ENCODE measurements around the gene NUP62. TPM values are rescaled to one million over a fixed set of nuclear protein-coding genes. Genes with fewer than 3 reads are reported as not detected.
"Not testable (repeated sequence)": the region's sequence is repeated elsewhere in the genome, so short reads cannot be mapped to it uniquely, and the experiment has no call there.

NUP62 gene, protein sequence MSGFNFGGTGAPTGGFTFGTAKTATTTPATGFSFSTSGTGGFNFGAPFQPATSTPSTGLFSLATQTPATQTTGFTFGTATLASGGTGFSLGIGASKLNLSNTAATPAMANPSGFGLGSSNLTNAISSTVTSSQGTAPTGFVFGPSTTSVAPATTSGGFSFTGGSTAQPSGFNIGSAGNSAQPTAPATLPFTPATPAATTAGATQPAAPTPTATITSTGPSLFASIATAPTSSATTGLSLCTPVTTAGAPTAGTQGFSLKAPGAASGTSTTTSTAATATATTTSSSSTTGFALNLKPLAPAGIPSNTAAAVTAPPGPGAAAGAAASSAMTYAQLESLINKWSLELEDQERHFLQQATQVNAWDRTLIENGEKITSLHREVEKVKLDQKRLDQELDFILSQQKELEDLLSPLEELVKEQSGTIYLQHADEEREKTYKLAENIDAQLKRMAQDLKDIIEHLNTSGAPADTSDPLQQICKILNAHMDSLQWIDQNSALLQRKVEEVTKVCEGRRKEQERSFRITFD
- polyA plus RNA-seq: 62.9 TPM

DNA sequence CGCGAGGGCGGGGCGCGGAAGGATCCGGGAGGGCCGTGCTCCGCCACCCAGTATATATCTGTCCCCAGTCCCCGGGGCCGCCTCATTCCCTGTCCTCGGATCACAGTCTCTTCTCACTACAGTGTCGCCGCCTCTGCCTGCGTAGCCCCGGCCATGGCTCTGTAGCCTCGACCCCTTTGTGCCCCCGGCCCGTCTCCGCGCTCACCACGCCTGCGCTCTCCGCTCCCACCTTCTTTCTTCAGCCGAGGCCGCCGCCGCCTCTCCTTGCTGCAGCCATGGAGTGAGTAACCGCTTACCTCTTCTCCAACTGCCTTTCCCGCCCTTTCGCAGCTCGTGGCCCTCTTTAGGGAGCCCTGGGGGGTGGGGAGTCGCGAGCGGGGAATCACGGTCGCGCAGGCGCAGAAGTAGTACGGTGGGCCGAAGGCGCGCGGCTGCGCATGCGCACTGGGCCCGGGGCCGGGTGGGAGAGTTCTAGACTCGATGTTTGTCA, at the start of gene NUP62, which contains the start of gene ATF5:
Gene NUP62 (minus strand): TSS at position 384 of the 490 bp plus-strand sequence. CDS start 19,697 bp downstream, outside the sequence.
Gene ATF5 (plus strand): TSS at position 85 of the 490 bp plus-strand sequence. CDS start 1,646 bp downstream, outside the sequence.
- Mint-ChIP-seq H3K9me3 (peaks cover 0 to 7% (median 0%) of the 10 kb centered on the region in 3 donors), H3K27ac (peak within 1 kb of the TSS; percentile 98 to 100 (median 100)), H3K4me1 (peaks cover 27 to 36% (median 35%) of the 10 kb centered on the region in 3 donors), H3K4me3 (peak within 1 kb of the TSS; percentile 96 to 100 (median 98)), H3K36me3 (peaks cover 2% of the 10 kb centered on the region), H3K27me3 (peaks cover 6% of the 10 kb centered on the region)

DNA sequence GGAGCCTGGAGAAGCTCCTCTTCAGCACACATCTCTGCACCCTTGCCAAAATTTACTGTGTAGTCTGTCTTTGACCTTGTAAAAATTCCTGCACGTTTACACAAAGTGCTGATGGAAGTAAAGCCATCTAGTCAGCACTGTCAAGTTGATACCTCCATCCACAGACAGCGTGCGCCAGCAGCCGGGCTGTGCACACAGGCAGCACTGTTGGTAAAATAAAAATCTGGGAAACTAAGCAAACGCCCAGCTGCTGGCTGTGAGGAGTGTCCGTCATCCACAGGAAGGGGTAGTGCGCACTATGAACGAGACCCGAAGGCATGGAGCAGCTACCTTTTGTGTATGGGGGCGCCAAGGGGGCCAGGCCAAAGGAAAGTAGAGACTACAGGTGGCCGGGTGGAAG, 49.0 kb upstream of the NUP62 start:
- no peaks in the 10 kb centered on the region for H3K9me3 Mint-ChIP-seq
- H3K27ac Mint-ChIP-seq: no peak overlapping the region
- H3K36me3 Mint-ChIP-seq: peaks cover 8% of the 10 kb centered on the region
- no peak overlapping the region for H3K4me3 Mint-ChIP-seq
- peaks cover 0 to 3% (median 0%) of the 10 kb centered on the region in 3 donors for H3K4me1 Mint-ChIP-seq
- peaks cover 2% of the 10 kb centered on the region for H3K27me3 Mint-ChIP-seq

DNA sequence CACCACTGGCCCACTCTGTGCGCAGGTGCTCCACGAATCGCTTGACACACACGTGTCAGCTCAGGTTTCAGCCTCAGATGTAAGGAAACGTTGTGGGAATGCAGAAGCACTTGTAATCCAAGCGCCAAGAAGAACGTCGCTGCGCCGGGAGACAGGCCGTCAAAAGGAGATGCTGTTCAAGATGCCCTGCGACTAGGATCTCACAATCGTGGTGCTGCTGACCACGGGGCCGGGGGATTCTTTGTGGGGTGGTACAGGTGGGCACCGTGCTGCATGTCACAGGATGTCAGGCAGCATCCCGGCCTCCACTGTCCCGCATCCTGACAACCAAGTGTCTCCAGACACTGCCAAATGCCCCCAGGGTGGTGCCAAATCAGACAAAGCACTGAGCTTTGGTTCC, 48.6 kb upstream of the NUP62 start:
- no peak overlapping the region for H3K27ac Mint-ChIP-seq
- no peak overlapping the region for H3K4me3 Mint-ChIP-seq
- peaks cover 0 to 4% (median 0%) of the 10 kb centered on the region in 3 donors for H3K4me1 Mint-ChIP-seq
- H3K36me3 Mint-ChIP-seq: peaks cover 8% of the 10 kb centered on the region
- H3K27me3 Mint-ChIP-seq: peaks cover 2% of the 10 kb centered on the region
- no peaks in the 10 kb centered on the region for H3K9me3 Mint-ChIP-seq

DNA sequence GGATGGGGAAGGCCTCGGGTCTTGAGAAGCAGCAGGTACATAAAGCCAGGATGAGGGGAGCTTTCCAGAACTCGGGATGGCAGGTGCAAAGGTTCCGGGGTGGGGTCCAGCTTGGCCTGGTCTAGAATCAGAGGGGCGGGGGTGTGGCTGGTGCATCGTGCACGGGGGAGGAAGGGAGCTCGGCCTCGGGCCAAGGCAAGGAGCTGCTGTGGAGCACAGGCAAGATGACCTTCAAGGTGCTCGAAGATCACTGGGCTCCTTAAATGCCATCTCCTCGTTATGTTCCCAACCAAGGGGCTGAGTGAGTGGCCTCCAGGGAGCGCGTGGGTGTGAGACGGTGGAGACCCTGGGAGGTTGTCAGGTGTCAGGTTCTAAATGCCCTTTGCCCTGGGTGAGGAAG, 47.8 kb upstream of the NUP62 start:
- H3K36me3 Mint-ChIP-seq: peaks cover 8% of the 10 kb centered on the region
- H3K9me3 Mint-ChIP-seq: no peaks in the 10 kb centered on the region
- H3K27me3 Mint-ChIP-seq: peaks cover 2% of the 10 kb centered on the region
- H3K4me3 Mint-ChIP-seq: no peak overlapping the region
- H3K27ac Mint-ChIP-seq: peak overlapping the region in 1 of 3 donors; percentile 39
- peaks cover 0 to 4% (median 0%) of the 10 kb centered on the region in 3 donors for H3K4me1 Mint-ChIP-seq

DNA sequence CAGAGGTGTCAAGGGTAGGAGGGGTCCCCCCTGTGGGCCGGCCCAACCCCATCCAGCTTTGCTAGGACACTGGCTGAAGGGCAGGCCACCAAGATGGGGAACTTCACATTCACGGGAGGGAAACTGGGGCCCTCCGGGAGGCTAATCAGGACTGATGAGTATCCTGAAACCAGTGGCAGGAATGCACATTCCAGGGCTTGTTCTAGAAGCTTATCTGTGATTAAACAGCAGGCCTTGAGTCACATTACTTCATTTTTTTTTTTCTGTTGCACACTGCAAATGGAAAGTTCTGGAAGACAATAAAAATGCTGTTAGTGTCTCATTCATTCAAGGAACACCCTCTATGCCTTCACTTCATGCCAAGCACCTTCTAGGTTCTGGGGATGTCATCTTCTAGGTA, 47.2 kb upstream of the NUP62 start:
- H3K36me3 Mint-ChIP-seq: peaks cover 8% of the 10 kb centered on the region
- peak overlapping the region in 1 of 3 donors; percentile 39 for H3K27ac Mint-ChIP-seq

DNA sequence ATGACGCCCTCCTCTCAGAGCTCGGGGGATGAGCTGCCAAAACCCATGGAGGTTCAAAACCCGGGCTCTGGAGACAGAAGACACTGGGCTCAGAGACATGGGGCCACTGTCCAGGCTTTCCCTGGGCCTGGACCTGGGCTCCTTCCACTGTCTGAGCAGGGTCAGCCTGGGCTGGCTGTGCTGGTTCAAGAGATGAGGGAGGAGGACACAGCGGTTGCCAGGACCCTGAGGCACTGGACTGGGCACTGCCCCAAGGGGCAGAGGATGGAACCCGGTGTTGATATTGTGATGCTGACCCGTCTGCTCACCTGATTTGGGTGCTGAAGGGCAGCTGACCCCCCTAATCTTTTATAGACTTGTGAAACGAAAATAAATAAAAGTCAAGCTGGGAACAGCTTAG, 45.7 kb upstream of the NUP62 start:
- Mint-ChIP-seq H3K4me3 (no peak overlapping the region), H3K9me3 (no peaks in the 10 kb centered on the region), H3K27ac (no peak overlapping the region), H3K27me3 (peaks cover 2% of the 10 kb centered on the region), H3K36me3 (peaks cover 6% of the 10 kb centered on the region), H3K4me1 (peaks cover 0 to 4% (median 0%) of the 10 kb centered on the region in 3 donors)

More for the DNA sequence above, 47.2 kb upstream of the NUP62 start:
- peaks cover 0 to 4% (median 0%) of the 10 kb centered on the region in 3 donors for H3K4me1 Mint-ChIP-seq
- peaks cover 2% of the 10 kb centered on the region for H3K27me3 Mint-ChIP-seq
- no peak overlapping the region for H3K4me3 Mint-ChIP-seq
- no peaks in the 10 kb centered on the region for H3K9me3 Mint-ChIP-seq

DNA sequence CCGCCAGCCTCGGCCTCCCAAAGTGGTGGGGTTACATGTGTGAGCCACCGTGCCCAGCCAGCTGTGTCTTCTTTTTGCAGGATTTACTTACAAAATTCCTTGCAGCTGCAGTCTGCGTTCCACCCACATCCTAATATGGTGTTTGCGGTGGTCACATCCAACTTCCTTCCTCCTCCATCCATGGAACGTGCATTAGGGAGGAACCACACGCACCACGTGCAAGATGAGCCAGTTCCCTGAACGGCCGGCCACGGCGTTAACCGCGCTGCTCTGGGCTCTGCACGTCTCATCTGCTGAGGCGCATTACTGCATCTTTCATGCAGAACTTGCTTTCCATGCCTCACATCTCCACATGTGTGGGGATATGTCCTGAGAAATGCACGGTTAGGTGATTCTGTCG, 44.7 kb upstream of the NUP62 start:
- no peaks in the 10 kb centered on the region for H3K9me3 Mint-ChIP-seq
- H3K27me3 Mint-ChIP-seq: peaks cover 2% of the 10 kb centered on the region
- no peak overlapping the region for H3K4me3 Mint-ChIP-seq
- H3K36me3 Mint-ChIP-seq: peaks cover 6% of the 10 kb centered on the region
- peaks cover 0 to 4% (median 0%) of the 10 kb centered on the region in 3 donors for H3K4me1 Mint-ChIP-seq
- peak overlapping the region in 1 of 3 donors; percentile 35 for H3K27ac Mint-ChIP-seq

DNA sequence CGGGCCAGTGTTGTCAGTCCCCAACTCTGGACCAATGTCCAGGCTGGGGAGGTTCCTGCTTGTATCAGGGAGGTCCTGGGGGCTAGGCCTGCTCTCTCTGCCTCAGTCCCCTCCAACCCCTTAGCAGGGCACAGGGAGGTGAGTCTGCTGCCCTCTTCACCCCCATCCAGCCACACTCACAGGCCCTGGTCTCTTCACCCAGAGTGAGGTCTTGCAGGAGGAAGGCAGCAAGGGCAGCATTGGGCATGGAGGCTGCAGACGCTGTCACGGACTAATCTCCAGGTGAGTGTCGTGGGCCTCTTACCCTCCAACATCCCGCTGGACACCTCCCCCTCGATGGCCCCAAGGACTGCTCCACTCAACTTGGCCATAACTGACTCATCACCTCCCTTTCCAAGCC, 43.5 kb upstream of the NUP62 start:
- peaks cover 0 to 2% (median 0%) of the 10 kb centered on the region in 3 donors for H3K9me3 Mint-ChIP-seq

DNA sequence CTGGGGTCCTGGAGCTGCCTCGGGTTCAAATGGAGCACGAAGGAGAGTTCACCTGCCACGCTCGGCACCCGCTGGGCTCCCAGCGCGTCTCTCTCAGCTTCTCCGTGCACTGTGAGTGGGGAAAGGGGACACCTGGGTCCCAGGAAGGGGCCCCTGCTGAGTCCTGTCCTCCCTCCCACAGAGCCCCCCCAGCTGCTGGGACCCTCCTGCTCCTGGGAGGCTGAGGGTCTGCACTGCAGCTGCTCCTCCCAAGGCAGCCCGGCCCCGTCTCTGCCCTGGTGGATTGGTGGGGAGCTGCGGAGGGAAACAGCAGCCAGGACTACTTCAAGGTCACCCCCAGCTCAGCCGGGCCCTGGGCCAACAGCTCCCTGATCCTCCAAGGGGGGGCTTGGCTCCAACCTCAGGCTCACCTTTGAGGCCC, 42.7 kb upstream of the NUP62 start:
- no peak overlapping the region for H3K4me3 Mint-ChIP-seq
- peaks cover 6% of the 10 kb centered on the region for H3K36me3 Mint-ChIP-seq
- H3K9me3 Mint-ChIP-seq: peaks cover 0 to 2% (median 0%) of the 10 kb centered on the region in 3 donors
- H3K27me3 Mint-ChIP-seq: peaks cover 6% of the 10 kb centered on the region
- no peak overlapping the region for H3K27ac Mint-ChIP-seq
- peaks cover 0 to 4% (median under 1%) of the 10 kb centered on the region in 3 donors for H3K4me1 Mint-ChIP-seq

More for the DNA sequence above, 43.5 kb upstream of the NUP62 start:
- H3K4me3 Mint-ChIP-seq: no peak overlapping the region
- H3K27me3 Mint-ChIP-seq: peaks cover 5% of the 10 kb centered on the region
- peaks cover 6% of the 10 kb centered on the region for H3K36me3 Mint-ChIP-seq
- no peak overlapping the region for H3K27ac Mint-ChIP-seq
- H3K4me1 Mint-ChIP-seq: peaks cover 0 to 4% (median 0%) of the 10 kb centered on the region in 3 donors

DNA sequence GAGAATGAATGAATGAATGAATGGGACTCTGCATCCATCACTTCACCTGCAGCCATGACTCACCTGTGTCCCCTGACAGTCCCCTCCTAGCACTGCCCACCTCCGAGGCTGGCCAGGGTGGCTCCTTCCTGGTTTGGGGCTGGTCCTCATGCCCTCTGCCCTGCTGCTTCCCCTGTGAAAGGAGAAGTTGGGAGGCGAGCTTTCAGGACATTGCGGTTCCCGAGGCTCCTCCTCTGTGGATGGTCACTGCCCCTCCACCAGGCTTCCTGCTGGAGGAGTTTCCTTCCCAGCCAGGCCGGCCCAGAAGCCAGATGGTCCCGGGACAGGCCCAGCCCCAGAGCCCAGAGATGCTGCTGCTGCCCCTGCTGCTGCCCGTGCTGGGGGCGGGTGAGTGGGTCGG, 40.1 kb upstream of the NUP62 start:
- not testable (repeated sequence) for H3K27ac Mint-ChIP-seq, H3K27me3 Mint-ChIP-seq, H3K4me3 Mint-ChIP-seq

DNA sequence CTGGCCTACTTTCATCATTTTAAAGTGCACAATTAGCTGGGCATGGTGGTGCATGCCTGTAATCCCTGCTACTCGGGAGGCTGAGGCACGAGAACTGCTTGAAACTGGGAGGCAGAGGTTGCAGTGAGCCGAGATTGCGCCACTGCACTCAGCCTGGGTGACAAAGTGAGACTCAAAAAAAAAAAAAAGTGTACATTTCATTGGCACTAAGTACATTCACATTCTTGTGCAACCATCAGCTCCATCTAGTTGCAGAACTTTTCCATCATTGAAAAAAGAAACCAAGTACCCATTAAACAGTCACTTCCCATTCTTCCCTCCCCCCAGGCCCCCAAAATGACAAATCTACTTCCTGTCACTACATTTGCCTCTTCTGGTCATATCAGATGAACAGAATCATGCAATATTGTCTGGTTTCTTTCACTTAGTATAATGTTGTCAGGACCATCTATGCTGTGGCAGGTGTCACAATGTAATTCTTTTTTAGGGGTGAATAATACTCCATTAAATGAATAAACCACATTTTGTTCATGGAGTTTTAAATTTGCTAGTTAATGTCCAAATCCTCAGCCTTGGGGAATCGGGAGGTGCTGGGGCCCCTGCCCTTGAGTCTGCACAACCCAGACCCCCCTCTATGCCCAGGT, 39.1 kb upstream of the NUP62 start:
- Mint-ChIP-seq H3K9me3 (peaks cover 0 to 3% (median 2%) of the 10 kb centered on the region in 3 donors), H3K4me1 (peaks cover 0 to 8% (median 5%) of the 10 kb centered on the region in 3 donors), H3K36me3 (no peaks in the 10 kb centered on the region), H3K4me3 (peak overlapping the region in 1 of 4 donors; percentile 57), H3K27me3 (peaks cover 6% of the 10 kb centered on the region), H3K27ac (no peak overlapping the region)

More for the DNA sequence above, 40.1 kb upstream of the NUP62 start:
- not testable (repeated sequence) for H3K4me1 Mint-ChIP-seq, H3K9me3 Mint-ChIP-seq, H3K36me3 Mint-ChIP-seq

DNA sequence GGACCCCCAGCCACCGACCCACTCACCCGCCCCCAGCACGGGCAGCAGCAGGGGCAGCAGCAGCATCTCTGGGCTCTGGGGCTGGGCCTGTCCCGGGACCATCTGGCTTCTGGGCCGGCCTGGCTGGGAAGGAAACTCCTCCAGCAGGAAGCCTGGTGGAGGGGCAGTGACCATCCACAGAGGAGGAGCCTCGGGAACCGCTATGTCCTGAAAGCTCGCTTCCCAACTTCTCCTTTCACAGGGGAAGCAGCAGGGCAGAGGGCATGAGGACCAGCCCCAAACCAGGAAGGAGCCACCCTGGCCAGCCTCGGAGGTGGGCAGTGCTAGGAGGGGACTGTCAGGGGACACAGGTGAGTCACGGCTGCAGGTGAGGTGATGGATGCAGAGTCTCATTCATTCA, 31.7 kb upstream of the NUP62 start, which contains the start of gene SIGLEC11:
Gene SIGLEC11 (minus strand): TSS at position 193 of the 400 bp plus-strand sequence. CDS start 91 bp downstream, at position 102.
- H3K9me3 Mint-ChIP-seq, H3K4me3 Mint-ChIP-seq, H3K4me1 Mint-ChIP-seq, H3K27me3 Mint-ChIP-seq, H3K36me3 Mint-ChIP-seq: not testable (repeated sequence)
- peak within 1 kb of the TSS in 1 of 3 donors; percentile 87 for H3K27ac Mint-ChIP-seq

DNA sequence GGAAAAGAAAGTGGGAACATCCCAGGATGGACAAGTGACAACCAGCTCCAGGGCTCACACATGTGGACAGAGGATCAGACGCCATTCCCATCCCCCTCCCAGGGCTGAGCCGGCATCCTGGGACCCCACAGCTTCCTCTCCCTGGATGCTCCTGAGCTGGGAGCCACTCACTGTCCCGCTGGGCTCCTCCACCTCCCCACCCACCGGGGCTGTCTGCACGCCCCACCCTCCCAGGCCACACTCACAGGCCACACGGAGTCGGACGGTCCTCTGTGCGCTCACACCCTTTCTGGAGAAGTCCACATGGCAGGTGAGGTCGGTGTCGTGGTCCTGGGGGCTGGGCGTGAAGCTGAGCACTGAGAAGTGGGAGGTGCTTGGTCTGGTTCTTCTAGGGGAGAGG, 30.6 kb upstream of the NUP62 start:
- not testable (repeated sequence) for H3K4me3 Mint-ChIP-seq, H3K4me1 Mint-ChIP-seq, H3K27me3 Mint-ChIP-seq, H3K9me3 Mint-ChIP-seq, H3K27ac Mint-ChIP-seq, H3K36me3 Mint-ChIP-seq

DNA sequence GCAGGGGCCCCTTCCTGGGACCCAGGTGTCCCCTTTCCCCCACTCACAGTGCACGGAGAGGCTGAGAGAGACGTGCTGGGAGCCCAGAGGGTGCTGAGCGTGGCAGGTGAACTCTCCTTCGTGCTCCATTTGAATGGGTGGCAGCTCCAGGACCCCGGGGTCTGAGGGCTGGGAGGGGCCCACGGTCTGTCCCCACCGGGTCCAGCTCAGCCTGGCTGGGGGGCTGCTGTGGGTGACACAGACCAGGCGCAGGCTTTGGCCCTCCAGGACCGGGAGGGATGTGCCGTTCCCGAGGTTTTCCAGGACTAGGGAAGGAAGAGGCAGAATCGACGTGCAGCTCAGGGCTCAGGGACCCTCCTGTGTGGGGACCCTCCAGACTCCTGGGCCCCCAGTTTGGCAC, 29.3 kb upstream of the NUP62 start:
- H3K9me3 Mint-ChIP-seq, H3K27me3 Mint-ChIP-seq, H3K36me3 Mint-ChIP-seq, H3K4me1 Mint-ChIP-seq, H3K27ac Mint-ChIP-seq, H3K4me3 Mint-ChIP-seq: not testable (repeated sequence)

DNA sequence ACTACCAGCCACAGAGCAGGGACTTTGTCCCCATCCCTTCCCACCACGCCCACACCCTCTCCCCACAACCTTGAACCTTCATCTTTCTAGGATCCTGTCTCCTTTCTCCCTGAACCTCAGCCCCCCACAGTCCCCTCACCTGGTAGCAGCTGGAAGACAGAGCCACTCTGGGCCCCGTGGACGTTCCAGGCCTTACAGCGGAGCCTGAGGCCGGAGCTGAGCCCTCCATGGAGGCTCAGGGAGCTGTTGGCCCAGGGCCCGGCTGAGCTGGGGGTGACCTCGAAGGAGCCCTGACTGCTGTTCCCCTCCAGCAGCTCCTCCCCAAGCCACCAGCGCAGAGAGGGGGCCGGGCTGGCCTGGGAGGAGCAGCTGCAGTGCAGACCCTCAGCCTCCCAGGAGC, 28.8 kb upstream of the NUP62 start:
- not testable (repeated sequence) for H3K4me3 Mint-ChIP-seq, H3K9me3 Mint-ChIP-seq, H3K36me3 Mint-ChIP-seq, H3K27ac Mint-ChIP-seq
- Mint-ChIP-seq H3K27me3 (peaks cover 12% of the 10 kb centered on the region), H3K4me1 (peaks cover 8 to 14% (median 12%) of the 10 kb centered on the region in 3 donors)
